ENCODE measurements around the gene EXOC3L2.

EXOC3L2 gene

DNA sequence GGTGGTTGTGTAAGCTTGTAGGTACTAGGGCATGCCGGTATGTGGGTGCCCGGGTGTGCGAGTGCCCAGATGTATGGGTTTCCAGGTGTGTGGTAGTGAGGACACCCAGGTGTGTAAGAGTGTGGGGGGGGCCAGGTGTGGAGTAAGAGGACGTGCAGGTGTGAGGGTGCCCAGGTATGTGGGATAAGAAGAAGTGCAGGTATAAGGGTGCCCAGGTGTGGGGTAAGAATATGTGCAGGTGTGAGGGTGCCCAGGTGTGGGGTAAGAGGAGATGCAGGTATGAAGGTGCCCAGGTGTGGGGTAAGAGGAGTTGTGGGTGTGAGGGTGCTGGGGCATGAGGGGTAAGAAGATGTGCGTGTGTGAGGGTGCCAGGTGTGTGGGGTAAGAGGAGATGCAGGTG, 20.2 kb upstream of the EXOC3L2 start:
- H3K27me3 ChIP-seq: no peaks in the 10 kb centered on the region
- no peak for DNase-seq
- H3K36me3 ChIP-seq: no peaks in the 10 kb centered on the region
- no peak overlapping the region for H3K4me3 ChIP-seq (ENCODE audit: low read depth, low read length)
- H3K9me3 ChIP-seq: no peaks in the 10 kb centered on the region
- H3K4me1 ChIP-seq: no peaks in the 10 kb centered on the region
- TF ChIP-seq, protein P1, sequence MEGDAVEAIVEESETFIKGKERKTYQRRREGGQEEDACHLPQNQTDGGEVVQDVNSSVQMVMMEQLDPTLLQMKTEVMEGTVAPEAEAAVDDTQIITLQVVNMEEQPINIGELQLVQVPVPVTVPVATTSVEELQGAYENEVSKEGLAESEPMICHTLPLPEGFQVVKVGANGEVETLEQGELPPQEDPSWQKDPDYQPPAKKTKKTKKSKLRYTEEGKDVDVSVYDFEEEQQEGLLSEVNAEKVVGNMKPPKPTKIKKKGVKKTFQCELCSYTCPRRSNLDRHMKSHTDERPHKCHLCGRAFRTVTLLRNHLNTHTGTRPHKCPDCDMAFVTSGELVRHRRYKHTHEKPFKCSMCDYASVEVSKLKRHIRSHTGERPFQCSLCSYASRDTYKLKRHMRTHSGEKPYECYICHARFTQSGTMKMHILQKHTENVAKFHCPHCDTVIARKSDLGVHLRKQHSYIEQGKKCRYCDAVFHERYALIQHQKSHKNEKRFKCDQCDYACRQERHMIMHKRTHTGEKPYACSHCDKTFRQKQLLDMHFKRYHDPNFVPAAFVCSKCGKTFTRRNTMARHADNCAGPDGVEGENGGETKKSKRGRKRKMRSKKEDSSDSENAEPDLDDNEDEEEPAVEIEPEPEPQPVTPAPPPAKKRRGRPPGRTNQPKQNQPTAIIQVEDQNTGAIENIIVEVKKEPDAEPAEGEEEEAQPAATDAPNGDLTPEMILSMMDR (IDR thresholded peaks at IDR 0.05; ENCODE audit: low read depth, low read length): no peak

DNA sequence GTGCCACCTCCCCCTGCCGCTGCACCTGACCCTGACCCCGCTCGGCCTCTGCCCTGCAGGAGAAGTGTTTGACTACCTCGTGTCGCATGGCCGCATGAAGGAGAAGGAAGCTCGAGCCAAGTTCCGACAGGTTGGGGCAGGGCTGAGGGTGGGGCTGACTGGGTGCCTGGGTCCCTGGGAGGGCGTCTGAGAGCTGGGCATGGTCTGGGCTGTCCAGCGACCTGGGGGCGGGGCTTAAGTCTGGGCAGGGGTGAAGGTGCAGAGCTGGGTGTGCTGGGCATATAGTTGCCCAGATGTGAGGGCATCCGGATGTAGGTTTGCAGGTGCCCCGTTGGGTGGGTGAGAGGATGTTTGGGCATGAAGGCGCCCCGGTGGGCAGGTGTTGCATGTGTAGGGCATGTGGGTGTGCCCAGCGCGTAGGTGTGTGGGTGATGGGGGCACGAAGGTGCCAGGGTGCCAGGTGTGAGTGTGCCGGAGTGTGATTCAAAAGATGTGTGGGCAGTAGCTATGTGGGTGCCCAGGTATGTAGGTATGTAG, 19.6 kb upstream of the EXOC3L2 start:
- DNase-seq: no peak
- no peaks in the 10 kb centered on the region for H3K27me3 ChIP-seq
- no peaks in the 10 kb centered on the region for H3K36me3 ChIP-seq
- H3K4me3 ChIP-seq (ENCODE audit: low read depth, low read length): no peak overlapping the region
- H3K4me1 ChIP-seq: no peaks in the 10 kb centered on the region
- TF ChIP-seq, protein P1 (IDR thresholded peaks at IDR 0.05; ENCODE audit: low read depth, low read length): no peak
- no peaks in the 10 kb centered on the region for H3K9me3 ChIP-seq

- Histone ChIP-seq H3K36me3 (peaks cover 3% of the 10 kb centered on the region; the same call in 1 of the 2 replicates), H3K4me3 (ENCODE audit: low read depth, low read length) (no peak overlapping the region)
- no peak for DNase-seq
These were observed 17.8 kb upstream of the EXOC3L2 start for GRCh38 chr19:45263013-45263412.

GRCh38 chr19:45262570-45262969, 17.4 kb upstream of the EXOC3L2 start:
- TF ChIP-seq, protein P1 (IDR thresholded peaks at IDR 0.05; ENCODE audit: low read depth, low read length): no peak

More at GRCh38 chr19:45263013-45263412, 17.8 kb upstream of the EXOC3L2 start:
- Histone ChIP-seq H3K27me3 (no peaks in the 10 kb centered on the region), H3K9me3 (no peaks in the 10 kb centered on the region), H3K4me1 (no peaks in the 10 kb centered on the region)
- TF ChIP-seq, protein P1 (IDR thresholded peaks at IDR 0.05; ENCODE audit: low read depth, low read length): no peak

GRCh38 chr19:45258862-45259261, 13.7 kb upstream of the EXOC3L2 start:
- Histone ChIP-seq H3K4me3 (ENCODE audit: low read depth, low read length) (no peak overlapping the region), H3K36me3 (peaks cover 3% of the 10 kb centered on the region; the same call in 1 of the 2 replicates), H3K9me3 (no peaks in the 10 kb centered on the region), H3K27me3 (no peaks in the 10 kb centered on the region), H3K4me1 (no peaks in the 10 kb centered on the region)
- no peak for DNase-seq
- TF ChIP-seq, protein P1 (IDR thresholded peaks at IDR 0.05; ENCODE audit: low read depth, low read length): no peak

More at GRCh38 chr19:45262570-45262969, 17.4 kb upstream of the EXOC3L2 start:
- no peak for DNase-seq
- no peaks in the 10 kb centered on the region for H3K27me3 ChIP-seq
- peaks cover 3% of the 10 kb centered on the region; the same call in 1 of the 2 replicates for H3K36me3 ChIP-seq
- H3K9me3 ChIP-seq: no peaks in the 10 kb centered on the region
- no peak overlapping the region for H3K4me3 ChIP-seq (ENCODE audit: low read depth, low read length)
- H3K4me1 ChIP-seq: no peaks in the 10 kb centered on the region

- peaks cover 5% of the 10 kb centered on the region; the same call in 1 of the 2 replicates for H3K36me3 ChIP-seq
- H3K9me3 ChIP-seq: no peaks in the 10 kb centered on the region
- no peak for DNase-seq
- no peaks in the 10 kb centered on the region for H3K4me1 ChIP-seq
- H3K4me3 ChIP-seq (ENCODE audit: low read depth, low read length): no peak overlapping the region
- TF ChIP-seq, protein P1 (IDR thresholded peaks at IDR 0.05; ENCODE audit: low read depth, low read length): no peak
- H3K27me3 ChIP-seq: no peaks in the 10 kb centered on the region
These were observed 11.6 kb upstream of the EXOC3L2 start for GRCh38 chr19:45256836-45257235.
